ENCODE measurements around the gene CPEB2. TPM values are rescaled to one million over a fixed set of nuclear protein-coding genes. Genes with fewer than 3 reads are reported as not detected.

Gene CPEB2
- total and polyA plus RNA-seq, 2 of the 8 experiments (the other 6 are each of a cell fraction or from before 2014, with no cell fraction given), result 0.39 to 1.9 TPM

GRCh38 chr4:15106399-15106798, 104.1 kb downstream of the CPEB2 start:
- no peak overlapping the region for H4K8ac ChIP-seq (ENCODE audit: extremely low read depth, insufficient read depth, low read length)
- H4K91ac ChIP-seq (replicated peaks; ENCODE audit: insufficient read length, low read length), result no peak overlapping the region
- no peaks in the 10 kb centered on the region for H3K9me3 ChIP-seq (ENCODE audit: insufficient read depth in 2 of 2, low read depth in 1 of 2, low read length in 1 of 2)
- no peak overlapping the region for H2BK20ac ChIP-seq (ENCODE audit: low read length)
- H3K4me2 ChIP-seq (ENCODE audit: insufficient read depth in 1 of 2, low read depth in 2 of 2, low read length in 2 of 2), result no peak overlapping the region
- no peak overlapping the region for H3K4me3 ChIP-seq (ENCODE audit: extremely low read depth in 1 of 4, insufficient read depth in 2 of 4, low read depth in 3 of 4, low read length in 4 of 4)
- H3K79me1 ChIP-seq (ENCODE audit: low read depth, low read length), result no peaks in the 10 kb centered on the region
- no peak overlapping the region for H2AK5ac ChIP-seq (ENCODE audit: low read depth, low read length)
- DNase-seq (ENCODE audit: low read depth in 1 of 2, low spot score in 2 of 2), result no peak
- no peak overlapping the region for H4K5ac ChIP-seq (ENCODE audit: insufficient read length, low read depth, low read length)
- FAIRE-seq, result no peak
- no peak overlapping the region for H3K9ac ChIP-seq (replicated peaks in 1 of 4; ENCODE audit: extremely low read depth in 1 of 4, low read depth in 3 of 4, low read length in 3 of 4)
- CTCF ChIA-PET (ENCODE audit: partially characterized antibody), result no interaction called here
- H3K27ac ChIP-seq (ENCODE audit: low read depth, low read length), result no peak overlapping the region
- no peak overlapping the region for H3K4ac ChIP-seq (replicated peaks; ENCODE audit: insufficient read length, low read depth, low read length)
- H4K20me1 ChIP-seq (replicated peaks in 1 of 2; ENCODE audit: control insufficient read depth in 1 of 2, insufficient read depth in 2 of 2, low read length in 2 of 2), result no peaks in the 10 kb centered on the region
- H3K18ac ChIP-seq (ENCODE audit: extremely low read depth, low read length), result no peak overlapping the region
- H3K14ac ChIP-seq (ENCODE audit: insufficient read length), result no peak overlapping the region
- no peak overlapping the region for H2BK5ac ChIP-seq (ENCODE audit: low read depth, low read length)
- no peak overlapping the region for H2BK12ac ChIP-seq (ENCODE audit: low read depth, low read length)
- H3K23me2 ChIP-seq (ENCODE audit: low read depth, low read length), result no peaks in the 10 kb centered on the region
- H3K36me3 ChIP-seq (ENCODE audit: control insufficient read depth in 2 of 4, insufficient read depth in 4 of 4, low read length in 3 of 4), result no peaks in the 10 kb centered on the region
- POLR2A ChIA-PET (ENCODE audit: partially characterized antibody), result no interaction called here
- H3K79me2 ChIP-seq (ENCODE audit: control insufficient read depth in 1 of 2, insufficient read depth in 2 of 2, low read length in 2 of 2), result no peaks in the 10 kb centered on the region
- H3K56ac ChIP-seq (replicated peaks; ENCODE audit: insufficient read length, low read depth, low read length), result no peak overlapping the region
- 91% methylated on average over 5 of the region's 5 CpGs; no CpG with 5 or more reads in 1 of the 2 experiments for WGBS, 2 experiments (ENCODE audit: extremely low coverage in 1 of 2, insufficient coverage in 1 of 2, insufficient read length in 1 of 2, insufficient replicate concordance in 2 of 2, low coverage in 1 of 2, low lambda C conversion rate in 2 of 2, missing lambda C conversion rate in 1 of 2)
- H2BK120ac ChIP-seq (replicated peaks; ENCODE audit: low read depth, low read length), result no peak overlapping the region
- H3K27me3 ChIP-seq (replicated peaks in 1 of 4; ENCODE audit: control insufficient read depth in 3 of 4, extremely low read depth in 1 of 4, insufficient read depth in 3 of 4, low read length in 3 of 4), result no peaks in the 10 kb centered on the region
- no peak overlapping the region for H2BK15ac ChIP-seq (ENCODE audit: low read length)
- H3K23ac ChIP-seq (ENCODE audit: insufficient read length), result no peak overlapping the region
- H3K4me1 ChIP-seq (replicated peaks in 1 of 4; ENCODE audit: control insufficient read depth in 3 of 4, insufficient read depth in 4 of 4, low read length in 3 of 4), result no peaks in the 10 kb centered on the region
- H2AFZ ChIP-seq (ENCODE audit: low read length), result no peak overlapping the region
- TF ChIP-seq ATF2 (IDR thresholded peaks at IDR 0.05; ENCODE audit: low read length) (no peak), BACH1 (IDR thresholded peaks at IDR 0.05; ENCODE audit: low read length) (no peak), CTBP2 (IDR thresholded peaks at IDR 0.05; ENCODE audit: borderline replicate concordance, insufficient read depth, insufficient read length, low read length) (no peak), CHD2 (IDR thresholded peaks at IDR 0.05; ENCODE audit: low read length) (no peak), BCL11A (IDR thresholded peaks at IDR 0.05; ENCODE audit: low read depth in 2 of 2, low read length in 2 of 2) (no peak), SP1 (IDR thresholded peaks at IDR 0.05; ENCODE audit: low read depth, low read length) (no peak), EZH2 (IDR thresholded peaks at IDR 0.05; ENCODE audit: low read depth, low read length, severe bottlenecking) (no peak), TAF1 (IDR thresholded peaks at IDR 0.05; ENCODE audit: low read depth, low read length) (no peak), SIX5 (IDR thresholded peaks at IDR 0.05; ENCODE audit: low read depth, low read length) (no peak), KDM5A (IDR thresholded peaks at IDR 0.05; ENCODE audit: low read length) (no peak), E2F6 (IDR thresholded peaks at IDR 0.05) (no peak)

Measured in H1 (cell line).